ENCODE results near the gene CDH5. TPM values are rescaled to one million over a fixed set of nuclear protein-coding genes. Genes with fewer than 3 reads are reported as not detected.

Gene CDH5
- total RNA-seq, 4 donors from 2014 or later = 31.8 to 237 (median 95.8) TPM

DNA sequence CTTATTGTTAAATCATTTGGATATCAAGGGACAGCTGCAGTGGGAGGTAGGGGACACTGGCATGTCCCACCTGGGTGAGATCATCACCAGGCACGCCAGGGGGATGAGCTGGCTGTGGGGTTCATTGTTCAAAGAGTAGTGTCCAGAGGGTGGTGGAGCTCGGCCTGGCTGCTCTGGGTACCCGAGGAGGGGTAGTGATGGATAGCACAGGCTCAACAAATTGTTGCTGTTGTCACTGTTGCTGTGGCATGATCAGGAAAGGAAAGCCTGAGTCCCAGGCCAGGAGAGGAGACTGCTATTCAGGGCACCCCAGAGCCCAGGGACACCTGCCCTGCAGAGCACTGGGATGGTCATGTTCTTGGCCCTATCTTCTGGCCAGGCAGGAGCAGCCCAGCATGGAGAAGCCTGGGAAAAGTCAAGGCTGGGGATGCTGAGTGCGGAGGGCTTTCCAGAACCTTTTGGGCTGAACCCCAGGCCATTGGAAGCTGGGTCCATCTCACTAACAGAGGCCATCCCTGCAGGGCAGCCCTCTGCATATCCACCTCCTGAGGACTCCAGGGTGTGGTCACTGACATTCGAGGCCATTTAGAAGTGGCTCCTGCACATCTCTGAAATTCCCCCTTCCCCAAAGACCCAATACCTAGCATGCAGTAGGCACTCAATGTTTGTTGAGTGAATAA, 72.7 kb downstream of the CDH5 start:
- TF ChIP-seq, protein P1, sequence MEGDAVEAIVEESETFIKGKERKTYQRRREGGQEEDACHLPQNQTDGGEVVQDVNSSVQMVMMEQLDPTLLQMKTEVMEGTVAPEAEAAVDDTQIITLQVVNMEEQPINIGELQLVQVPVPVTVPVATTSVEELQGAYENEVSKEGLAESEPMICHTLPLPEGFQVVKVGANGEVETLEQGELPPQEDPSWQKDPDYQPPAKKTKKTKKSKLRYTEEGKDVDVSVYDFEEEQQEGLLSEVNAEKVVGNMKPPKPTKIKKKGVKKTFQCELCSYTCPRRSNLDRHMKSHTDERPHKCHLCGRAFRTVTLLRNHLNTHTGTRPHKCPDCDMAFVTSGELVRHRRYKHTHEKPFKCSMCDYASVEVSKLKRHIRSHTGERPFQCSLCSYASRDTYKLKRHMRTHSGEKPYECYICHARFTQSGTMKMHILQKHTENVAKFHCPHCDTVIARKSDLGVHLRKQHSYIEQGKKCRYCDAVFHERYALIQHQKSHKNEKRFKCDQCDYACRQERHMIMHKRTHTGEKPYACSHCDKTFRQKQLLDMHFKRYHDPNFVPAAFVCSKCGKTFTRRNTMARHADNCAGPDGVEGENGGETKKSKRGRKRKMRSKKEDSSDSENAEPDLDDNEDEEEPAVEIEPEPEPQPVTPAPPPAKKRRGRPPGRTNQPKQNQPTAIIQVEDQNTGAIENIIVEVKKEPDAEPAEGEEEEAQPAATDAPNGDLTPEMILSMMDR (IDR thresholded peaks at IDR 0.05) = no peak
- no peak for DNase-seq (ENCODE audit: low spot score)
- ATAC-seq (ENCODE audit: low FRiP score) = no peak

DNA sequence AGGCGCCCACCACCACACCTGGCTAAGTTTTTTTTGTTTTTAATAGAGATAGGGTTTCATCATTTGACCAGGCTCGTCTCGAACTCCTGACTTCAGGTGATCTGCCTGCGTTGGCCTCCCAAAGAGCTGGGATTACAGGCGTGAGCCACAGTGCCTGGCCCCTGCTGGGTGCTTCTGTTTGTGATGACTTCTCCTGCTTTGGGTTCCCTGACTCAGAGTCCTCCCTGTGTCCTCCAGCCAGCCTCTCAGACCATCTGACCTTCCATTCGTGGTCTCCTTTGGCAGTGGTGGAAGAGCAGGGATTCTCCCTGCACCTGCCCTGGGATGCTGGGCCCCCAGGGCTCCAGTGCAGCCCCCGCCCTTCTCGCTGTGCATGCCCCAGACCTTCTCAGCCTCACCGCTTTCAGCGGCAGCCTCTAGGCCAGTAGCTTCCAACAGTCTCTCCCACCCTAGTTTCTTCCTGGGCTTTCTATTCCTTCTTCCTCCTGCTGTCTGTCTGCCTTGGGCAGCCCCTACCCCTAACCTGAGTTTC, 73.8 kb downstream of the CDH5 start:
- no peak for ATAC-seq (ENCODE audit: low FRiP score)
- TF ChIP-seq, protein P1 (IDR thresholded peaks at IDR 0.05) = no peak
- DNase-seq (ENCODE audit: low spot score) = no peak

DNA sequence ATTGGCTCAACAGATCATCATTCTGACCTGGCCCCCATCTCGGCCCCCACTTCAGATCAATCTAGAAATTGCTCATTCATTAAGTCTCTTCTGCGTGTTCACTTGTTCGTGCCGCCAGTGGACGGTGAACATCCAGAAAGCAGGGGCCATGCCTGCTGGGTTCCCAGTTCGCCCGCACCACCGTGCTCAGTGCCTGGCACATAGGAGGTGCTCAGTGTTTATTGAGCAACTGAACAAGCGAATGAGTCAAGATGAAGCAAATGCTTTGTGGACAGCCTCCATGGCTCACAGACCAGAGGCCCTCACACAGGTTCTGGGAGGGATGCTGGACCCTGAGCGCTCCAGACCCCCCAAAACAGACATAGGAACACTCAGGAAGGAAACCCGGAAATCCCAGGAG, 74.5 kb downstream of the CDH5 start:
- TF ChIP-seq, protein P1 (IDR thresholded peaks at IDR 0.05) = no peak
- no peak for DNase-seq (ENCODE audit: low spot score)
- no peak for ATAC-seq (ENCODE audit: low FRiP score)

DNA sequence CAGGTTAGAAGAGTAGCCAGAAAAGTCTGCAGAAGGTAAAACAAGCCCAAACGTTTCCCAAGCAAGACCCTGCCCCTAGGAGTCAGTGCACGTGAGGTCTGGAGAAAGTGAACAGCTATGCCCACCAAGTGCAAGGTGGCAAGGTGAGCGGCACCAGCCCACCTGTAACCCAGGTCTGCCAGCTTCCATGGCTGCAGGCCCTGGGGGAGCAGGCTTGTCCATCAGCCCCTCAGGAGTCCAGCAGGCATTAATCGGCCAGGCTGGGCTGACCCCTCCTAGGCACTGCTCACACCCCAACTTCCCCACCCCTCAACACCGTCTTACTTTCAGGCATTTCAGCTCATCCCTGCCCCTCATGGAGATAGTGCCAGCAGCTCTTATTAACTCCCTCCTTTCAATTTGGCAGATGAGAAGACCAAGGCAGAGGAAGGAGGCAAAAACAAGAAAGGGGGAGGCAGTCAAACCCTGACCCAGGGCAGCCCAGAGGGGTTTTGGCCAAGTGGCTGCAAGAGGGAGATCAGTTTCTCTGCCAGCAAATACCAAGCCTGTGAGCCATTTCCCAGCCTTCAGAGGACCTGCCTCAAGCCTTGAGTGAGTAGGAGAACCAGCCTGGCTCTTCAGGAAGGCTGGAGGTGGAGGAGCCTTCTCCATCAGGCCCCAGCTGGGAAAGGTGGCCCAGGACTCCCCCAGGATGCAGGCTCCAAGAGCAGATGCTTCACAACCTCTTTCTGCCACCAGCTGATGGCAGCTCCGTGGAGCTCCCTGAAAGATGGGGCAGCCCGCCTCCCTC, 75.3 kb downstream of the CDH5 start:
- ATAC-seq (ENCODE audit: low FRiP score) (no peak), DNase-seq (ENCODE audit: low spot score) (no peak)
- TF ChIP-seq, protein P1 (IDR thresholded peaks at IDR 0.05) = no peak

DNA sequence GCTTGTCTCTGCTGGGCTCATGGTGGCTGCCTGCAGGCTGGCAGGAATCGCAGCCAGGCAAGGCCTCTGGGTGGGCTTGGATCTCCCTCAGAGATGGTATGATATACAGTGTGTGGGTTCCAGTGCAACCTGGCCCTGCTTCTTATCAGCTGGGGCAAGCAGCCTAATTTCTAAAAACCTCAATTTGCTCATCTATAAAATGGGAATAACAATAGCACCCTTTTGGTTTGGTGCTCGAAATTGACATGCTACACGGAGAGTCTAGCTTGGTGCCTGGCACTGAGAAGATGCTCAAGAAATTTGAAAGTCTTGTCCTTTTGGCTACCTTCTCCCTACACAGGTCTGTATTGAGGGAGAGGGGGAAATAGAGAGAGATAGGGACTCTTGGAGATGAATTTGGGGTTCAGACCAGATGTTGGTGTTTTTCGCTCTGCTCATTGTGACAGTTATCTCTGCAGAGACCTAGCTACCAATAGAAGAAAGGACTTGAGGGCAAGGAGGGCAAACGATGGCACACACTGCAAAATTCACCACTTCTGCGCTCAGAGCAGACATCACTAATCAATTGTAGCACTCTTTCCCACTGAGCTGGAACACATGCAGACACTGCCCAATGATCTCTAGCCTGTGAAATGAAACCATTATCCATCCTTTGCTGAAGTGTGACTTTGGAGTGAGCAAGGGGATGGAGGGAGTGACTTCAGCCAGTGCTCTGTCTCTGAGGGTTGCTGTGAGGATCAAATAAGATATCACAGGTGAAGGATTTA, 76.2 kb downstream of the CDH5 start:
- no peak for DNase-seq (ENCODE audit: low spot score)
- ATAC-seq (ENCODE audit: low FRiP score) = no peak
- TF ChIP-seq, protein P1 (IDR thresholded peaks at IDR 0.05) = no peak

DNA sequence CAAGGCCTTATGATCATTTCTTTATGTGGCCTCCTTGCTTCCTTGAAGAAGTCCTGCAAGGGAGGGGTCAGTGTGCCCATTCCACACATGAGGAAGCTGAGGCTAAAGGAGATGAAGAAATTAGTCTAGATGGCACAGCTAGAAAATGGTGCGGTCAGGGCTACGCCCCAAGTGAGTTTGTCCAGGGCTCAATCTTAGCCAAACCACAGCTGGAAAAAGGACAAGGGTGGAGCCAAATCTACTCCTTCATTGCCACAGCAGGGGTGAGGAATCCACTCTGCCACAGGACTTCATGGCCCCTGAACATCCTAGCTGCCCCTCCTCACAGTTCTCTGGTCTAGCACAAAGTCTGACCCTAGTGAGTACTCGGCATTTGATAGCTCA, 76.8 kb downstream of the CDH5 start:
- ATAC-seq (ENCODE audit: low FRiP score) (no peak), DNase-seq (ENCODE audit: low spot score) (no peak)
- TF ChIP-seq, protein P1 (IDR thresholded peaks at IDR 0.05) = no peak

Measured in omental fat pad (tissue), 4 donors.